Kidney epithelial cell (primary cell): Measurements from ENCODE around the gene NRP2. TPM values are rescaled to one million over a fixed set of nuclear protein-coding genes. Genes with fewer than 3 reads are reported as not detected.
A peak's percentile ranks its signal among the peaks of the same experiment; 100 is the strongest.

ENCODE experiments used
- DNase-seq: peaks from one replicate; pipeline ENCODE4 v3.0.0-alpha.2; 2010; ENCODE audit warnings: low read depth
- H3K27me3 ChIP-seq: 2 replicates; pipeline ENCODE4 v1.6.0; 2011; ENCODE audit warnings: low read length; ENCODE audit not compliant: control insufficient read depth, insufficient read depth
- H3K36me3 ChIP-seq: 2 replicates; pipeline ENCODE4 v1.5.1; 2011; ENCODE audit warnings: low read length; ENCODE audit not compliant: control insufficient read depth, insufficient read depth
- H3K4me3 ChIP-seq: 2 replicates; pipeline ENCODE4 v1.5.1; 2011; ENCODE audit warnings: low read depth, mild to moderate bottlenecking, control low read depth, low read length
- total RNA-seq: library from RNA; depleted of rRNA; stranded (reverse); fragments of >200 nt; gene quantifications from 2 replicates; pipeline ENCODE4 v1.2.3, GENCODE V29; 2015
- TF ChIP-seq, protein P1 (sequence below): IDR thresholded peaks from 2 replicates; pipeline ENCODE4 v1.5.1; 2011; ENCODE audit warnings: mild to moderate bottlenecking, moderate library complexity, low read length, control low read depth, inconsistent platforms; ENCODE audit not compliant: insufficient read depth, poor library complexity, severe bottlenecking

NRP2 gene
- total RNA-seq, 1 donor from 2014 or later = 78.6 TPM

DNA sequence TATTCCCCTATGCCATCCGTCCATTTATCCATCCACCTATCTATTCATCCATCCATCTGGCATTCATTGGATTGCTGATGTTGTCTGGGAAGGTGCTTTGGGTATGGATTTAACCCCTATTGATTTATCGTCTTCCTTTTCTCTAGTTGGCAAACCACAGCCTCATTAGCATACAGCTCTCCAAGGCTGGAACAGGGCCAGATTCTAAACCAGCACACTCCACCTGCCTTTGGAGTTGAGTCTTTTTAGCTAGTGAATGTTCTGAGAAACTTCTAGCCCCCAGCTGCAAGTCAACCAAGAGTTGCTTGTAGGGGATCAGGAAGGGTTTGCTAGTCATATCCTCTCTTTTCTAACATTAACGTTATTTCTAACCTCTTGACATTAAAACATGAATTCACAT is 90.7 kb downstream of the NRP2 start:
- DNase-seq = no peak
- no peak overlapping the region for H3K4me3 ChIP-seq
- no peaks in the 10 kb centered on the region for H3K27me3 ChIP-seq
- H3K36me3 ChIP-seq = peaks cover 2% of the 10 kb centered on the region
- TF ChIP-seq, protein P1, sequence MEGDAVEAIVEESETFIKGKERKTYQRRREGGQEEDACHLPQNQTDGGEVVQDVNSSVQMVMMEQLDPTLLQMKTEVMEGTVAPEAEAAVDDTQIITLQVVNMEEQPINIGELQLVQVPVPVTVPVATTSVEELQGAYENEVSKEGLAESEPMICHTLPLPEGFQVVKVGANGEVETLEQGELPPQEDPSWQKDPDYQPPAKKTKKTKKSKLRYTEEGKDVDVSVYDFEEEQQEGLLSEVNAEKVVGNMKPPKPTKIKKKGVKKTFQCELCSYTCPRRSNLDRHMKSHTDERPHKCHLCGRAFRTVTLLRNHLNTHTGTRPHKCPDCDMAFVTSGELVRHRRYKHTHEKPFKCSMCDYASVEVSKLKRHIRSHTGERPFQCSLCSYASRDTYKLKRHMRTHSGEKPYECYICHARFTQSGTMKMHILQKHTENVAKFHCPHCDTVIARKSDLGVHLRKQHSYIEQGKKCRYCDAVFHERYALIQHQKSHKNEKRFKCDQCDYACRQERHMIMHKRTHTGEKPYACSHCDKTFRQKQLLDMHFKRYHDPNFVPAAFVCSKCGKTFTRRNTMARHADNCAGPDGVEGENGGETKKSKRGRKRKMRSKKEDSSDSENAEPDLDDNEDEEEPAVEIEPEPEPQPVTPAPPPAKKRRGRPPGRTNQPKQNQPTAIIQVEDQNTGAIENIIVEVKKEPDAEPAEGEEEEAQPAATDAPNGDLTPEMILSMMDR = no peak

DNA sequence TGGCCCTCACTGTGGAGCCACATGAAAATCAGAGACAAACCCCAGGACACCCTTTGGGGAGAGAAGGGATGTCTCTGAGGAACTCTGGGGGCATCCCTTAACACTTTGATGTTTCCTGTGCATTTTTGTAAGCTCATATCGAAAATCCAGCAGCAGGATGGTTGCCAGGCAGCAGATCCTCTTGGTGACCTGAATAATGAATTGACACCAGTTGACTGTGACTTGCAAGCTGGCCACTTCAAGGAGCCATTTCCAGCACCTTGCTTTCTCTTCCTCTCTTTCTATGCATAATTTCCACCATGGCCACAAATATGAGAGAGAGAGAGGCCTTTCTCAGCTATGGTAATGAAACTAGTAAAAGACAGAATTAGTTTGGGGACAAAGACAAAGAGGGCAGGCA is 91.7 kb downstream of the NRP2 start:
- Histone ChIP-seq H3K4me3 (no peak overlapping the region), H3K36me3 (no peaks in the 10 kb centered on the region), H3K27me3 (no peaks in the 10 kb centered on the region)
- TF ChIP-seq, protein P1 = no peak
- no peak for DNase-seq

DNA sequence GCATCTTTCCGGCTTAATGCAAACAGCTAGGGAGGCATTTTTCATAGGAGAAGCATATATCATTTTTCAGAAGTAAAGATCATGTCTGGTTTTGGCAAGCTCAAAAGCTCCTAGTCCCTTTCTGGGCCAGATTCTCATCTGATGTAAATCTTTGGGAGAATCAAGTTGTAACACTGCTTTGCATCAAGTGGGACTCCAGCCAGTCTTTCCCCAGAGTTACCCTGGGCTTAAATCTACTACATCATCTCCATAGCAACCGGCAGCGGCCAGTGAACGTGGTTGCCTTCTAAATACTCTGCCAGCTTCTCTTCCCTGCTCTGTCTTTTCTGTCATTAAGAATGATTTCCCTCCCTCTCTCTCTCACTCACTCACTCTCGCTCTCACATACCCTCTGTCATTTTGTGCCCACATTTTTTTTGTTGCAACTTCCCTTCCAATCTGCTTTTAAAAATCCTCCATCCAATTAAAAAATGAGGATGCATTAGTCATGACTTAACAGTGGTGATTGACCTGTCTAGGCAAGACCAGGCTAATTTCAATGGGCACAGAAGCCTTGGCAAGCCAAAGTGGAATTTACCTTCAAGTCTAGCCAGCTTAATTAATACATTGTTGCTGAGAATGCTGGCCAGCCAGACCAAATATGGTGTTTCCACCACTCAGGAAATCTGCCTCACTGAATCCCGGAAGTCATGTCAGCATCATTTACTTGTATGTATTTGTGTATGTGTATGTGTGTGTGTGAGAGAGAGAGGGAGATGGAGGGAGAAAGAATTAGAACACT is 93.0 kb downstream of the NRP2 start:
- TF ChIP-seq, protein P1 = no peak
- H3K4me3 ChIP-seq = no peak overlapping the region
- DNase-seq = no peak
- no peaks in the 10 kb centered on the region for H3K27me3 ChIP-seq
- H3K36me3 ChIP-seq = no peaks in the 10 kb centered on the region

DNA sequence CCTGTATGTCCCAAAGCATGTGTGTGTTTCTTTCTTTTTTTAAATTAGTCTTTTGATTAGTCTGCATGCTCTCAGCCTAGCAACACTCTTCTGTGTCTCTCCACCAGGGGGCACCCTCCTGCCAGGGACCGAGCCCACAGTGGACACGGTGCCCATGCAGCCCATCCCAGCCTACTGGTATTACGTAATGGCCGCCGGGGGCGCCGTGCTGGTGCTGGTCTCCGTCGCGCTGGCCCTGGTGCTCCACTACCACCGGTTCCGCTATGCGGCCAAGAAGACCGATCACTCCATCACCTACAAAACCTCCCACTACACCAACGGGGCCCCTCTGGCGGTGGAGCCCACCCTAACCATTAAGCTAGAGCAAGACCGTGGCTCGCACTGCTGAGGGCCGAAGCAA is 93.8 kb downstream of the NRP2 start:
- no peak for DNase-seq

DNA sequence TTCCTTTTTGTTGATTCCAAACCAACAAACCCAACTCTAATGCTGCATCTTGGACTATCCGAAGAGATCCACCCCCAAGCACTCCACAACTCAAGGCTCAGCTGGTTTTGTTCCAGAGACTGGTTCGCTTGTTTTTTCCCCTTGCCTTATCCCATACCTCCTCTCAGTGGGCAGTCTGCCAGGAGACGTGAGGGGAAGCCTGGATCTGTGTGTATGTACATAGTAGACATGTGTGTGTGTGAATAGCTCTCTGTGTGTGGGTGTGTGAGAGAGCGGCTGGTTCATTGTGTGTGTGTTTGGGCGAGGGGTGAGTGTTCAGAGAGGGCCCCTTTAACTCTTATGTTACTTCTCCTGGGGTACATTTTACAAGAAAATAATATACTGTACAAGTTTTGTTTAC is 94.4 kb downstream of the NRP2 start:
- Histone ChIP-seq H3K36me3 (no peaks in the 10 kb centered on the region), H3K27me3 (no peaks in the 10 kb centered on the region), H3K4me3 (no peak overlapping the region)
- no peak for DNase-seq
- TF ChIP-seq, protein P1 = no peak

More for the DNA sequence above, 93.8 kb downstream of the NRP2 start:
- TF ChIP-seq, protein P1 = peak; percentile 52
- H3K36me3 ChIP-seq = no peaks in the 10 kb centered on the region
- no peaks in the 10 kb centered on the region for H3K27me3 ChIP-seq
- H3K4me3 ChIP-seq = no peak overlapping the region

DNA sequence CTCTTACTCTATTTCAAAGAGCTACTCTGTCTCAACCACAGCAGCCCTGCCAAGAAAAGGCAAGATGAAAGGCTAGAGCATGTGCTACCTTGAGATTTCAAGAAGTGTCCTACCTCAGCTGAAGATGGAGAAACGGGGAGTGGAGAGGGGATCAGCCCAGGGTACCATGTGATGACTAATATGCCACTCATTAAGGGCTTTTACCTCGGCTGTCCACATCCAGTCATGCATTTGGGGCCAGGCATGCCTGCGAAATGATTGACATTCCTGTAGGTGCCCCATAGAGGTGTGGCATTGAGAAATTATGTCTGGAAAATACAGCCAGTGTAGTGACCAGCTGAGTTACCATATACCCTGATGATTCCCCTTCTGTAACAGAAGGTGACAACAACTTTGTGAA is 96.1 kb downstream of the NRP2 start:
- Histone ChIP-seq H3K27me3 (no peaks in the 10 kb centered on the region), H3K4me3 (no peak overlapping the region), H3K36me3 (no peaks in the 10 kb centered on the region)
- no peak for DNase-seq
- TF ChIP-seq, protein P1 = no peak
